HG03045 (cell line): ENCODE measurements around the gene KCNAB2.

ENCODE experiments used
- ATAC-seq: cut with Tn5 transposase; IDR thresholded peaks from one replicate; pipeline ENCODE4 v1.9.1; 2021; ENCODE audit warnings: mild to moderate bottlenecking, moderate library complexity; ENCODE audit not compliant: unreplicated experiment

The KCNAB2 gene

DNA sequence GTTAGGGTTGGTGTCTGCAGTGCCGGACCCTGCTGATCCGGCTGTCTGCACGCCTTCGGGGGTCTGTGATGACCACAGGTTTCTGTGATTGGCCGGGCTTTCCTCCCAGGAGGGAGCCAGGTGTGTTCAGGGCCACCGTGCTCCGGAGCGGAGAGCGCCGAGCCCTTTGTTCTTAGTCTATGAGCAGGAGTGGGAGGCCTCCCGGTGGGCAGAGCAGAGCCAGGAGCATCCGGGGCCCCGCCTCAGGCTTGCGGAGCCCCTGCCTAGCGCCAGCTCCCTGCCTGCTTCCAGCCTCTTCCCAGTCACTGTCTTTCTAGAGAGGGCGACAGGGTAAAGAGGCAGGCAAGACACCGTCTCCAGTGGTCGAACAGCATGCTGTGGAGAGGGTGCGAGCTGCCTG lies 31.8 kb downstream of the KCNAB2 start:
- ATAC-seq: no peak

DNA sequence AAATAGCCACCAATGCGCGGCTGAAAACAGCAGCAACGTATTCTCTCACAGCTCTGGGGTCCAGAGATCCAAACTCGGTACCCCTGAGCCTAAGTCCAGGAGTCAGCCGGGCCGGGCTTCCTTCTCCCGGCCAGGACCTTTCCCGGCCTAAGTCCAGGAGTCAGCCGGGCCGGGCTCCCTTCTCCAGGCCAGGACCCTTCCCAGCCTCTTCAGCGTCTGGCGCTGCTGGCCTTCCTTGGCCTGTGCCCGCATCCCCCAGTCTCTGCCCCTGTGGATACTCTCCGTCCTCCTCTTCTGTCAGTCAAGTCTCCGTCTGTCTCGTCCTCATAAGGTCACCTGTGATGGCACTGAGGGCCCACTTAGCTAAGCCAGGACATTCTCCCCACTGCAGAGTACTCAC lies 32.2 kb downstream of the KCNAB2 start:
- no peak for ATAC-seq

DNA sequence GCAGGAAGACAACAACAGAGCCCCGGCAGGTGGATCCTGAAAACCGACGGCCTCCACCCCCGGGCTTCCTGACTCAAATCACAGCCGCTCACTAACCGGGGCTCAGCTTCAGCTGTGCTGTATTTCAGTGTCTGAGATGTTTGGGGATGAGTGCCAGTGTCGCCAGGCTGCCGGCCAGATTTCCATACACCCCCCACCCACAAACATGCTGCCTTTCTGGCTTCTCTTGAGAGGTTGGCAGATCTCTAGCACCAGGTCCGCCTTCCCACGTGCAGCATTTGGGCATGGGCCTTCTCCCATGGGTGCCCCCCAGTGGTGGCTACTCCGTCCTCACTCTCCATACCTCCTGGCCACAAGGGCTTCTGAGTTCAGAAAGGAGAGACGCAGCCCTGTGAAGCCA lies 34.8 kb downstream of the KCNAB2 start:
- no peak for ATAC-seq

DNA sequence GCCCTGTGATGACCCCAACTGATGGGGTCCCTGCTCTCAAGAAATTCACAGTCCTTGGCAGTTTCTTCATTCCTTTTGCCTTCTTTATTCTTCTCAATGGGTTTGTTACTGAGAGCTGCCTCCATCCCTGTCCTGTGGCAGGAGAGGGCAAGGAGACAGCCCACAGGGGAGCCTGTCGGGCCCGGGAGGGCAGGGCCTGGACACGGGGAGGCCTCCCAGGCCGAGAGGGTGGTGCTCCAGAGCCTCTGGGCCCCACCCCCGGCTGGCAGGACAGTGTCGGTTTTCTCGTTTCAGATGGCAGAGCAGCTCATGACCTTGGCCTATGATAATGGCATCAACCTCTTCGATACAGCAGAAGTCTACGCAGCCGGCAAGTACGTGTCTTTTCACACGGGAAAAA lies 36.2 kb downstream of the KCNAB2 start:
- no peak for ATAC-seq

DNA sequence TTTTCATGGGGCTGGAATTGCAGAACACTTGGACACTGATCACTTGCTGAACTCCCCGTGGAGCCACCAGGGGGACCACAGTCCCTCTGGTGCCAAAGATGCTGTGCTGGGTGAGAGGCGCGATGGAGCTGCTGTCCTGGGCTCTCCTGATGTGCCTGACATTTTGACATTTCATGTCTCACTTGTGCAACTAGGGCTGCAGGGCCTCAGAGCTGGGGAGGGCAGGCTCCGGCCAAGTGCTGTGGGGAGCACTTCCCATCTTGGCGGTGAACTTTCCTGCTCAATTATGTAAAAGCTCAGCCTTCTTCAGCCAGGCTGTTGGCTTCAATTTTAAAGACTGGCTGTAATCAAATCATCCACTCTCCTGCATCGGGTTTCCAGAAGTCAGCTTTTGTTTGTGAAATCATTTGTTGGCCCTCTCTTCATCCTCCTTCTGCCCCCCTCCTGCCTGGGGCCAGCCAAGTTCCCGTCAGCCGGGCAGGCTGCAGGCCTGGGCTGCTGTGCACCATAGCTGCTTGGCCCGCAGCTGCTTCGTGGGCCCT lies 36.8 kb downstream of the KCNAB2 start:
- no peak for ATAC-seq

DNA sequence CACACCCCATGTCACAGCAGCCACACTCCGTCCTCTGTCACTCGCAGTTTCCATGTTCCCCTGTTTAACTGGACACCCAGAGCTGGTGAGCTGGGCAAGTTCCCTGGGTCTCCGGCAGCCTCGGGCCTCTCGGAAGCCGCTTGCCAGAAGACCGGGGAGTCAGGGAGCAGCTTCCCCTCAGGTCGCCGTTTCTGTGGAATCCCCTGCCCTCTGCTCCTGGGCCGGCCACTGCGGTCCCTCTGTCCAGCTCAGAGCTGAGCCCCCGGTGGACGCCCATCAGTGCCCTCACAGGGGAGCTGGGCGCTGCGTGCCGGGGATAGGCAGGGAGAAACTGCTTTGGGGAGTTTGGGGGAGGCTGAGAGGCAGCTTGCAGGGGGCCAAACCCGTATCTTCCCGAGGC lies 37.7 kb downstream of the KCNAB2 start:
- ATAC-seq: no peak

DNA sequence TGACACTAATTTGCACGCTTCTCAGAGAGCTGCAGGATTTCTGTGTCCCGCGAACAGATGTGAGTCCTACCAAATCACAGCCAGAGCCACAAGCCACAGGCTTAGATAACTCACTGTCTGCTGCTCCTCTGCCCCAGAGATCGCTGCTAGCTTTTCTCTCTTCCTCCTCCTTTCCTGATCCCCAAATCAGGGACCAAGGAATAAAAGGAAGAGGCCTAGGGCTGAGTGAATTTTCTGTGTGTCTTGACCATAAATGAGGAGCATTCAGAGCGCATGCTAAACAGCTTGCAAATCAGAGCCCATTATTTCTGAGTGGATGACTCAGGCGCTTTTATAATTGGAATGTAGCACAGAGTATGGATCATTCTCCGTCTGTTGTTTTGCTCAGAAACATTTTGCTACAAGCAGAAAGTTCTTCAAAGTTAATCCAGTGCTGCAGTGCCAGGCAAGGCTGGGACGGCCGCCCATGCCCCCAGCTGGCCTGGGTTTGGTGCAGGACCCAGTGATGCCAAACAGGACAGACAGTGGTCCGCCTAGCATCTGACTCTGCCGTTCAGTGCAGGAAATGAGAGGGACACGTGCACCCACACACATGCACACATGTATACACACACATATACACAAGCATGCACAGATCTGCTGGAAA lies 38.2 kb downstream of the KCNAB2 start:
- ATAC-seq: no peak

DNA sequence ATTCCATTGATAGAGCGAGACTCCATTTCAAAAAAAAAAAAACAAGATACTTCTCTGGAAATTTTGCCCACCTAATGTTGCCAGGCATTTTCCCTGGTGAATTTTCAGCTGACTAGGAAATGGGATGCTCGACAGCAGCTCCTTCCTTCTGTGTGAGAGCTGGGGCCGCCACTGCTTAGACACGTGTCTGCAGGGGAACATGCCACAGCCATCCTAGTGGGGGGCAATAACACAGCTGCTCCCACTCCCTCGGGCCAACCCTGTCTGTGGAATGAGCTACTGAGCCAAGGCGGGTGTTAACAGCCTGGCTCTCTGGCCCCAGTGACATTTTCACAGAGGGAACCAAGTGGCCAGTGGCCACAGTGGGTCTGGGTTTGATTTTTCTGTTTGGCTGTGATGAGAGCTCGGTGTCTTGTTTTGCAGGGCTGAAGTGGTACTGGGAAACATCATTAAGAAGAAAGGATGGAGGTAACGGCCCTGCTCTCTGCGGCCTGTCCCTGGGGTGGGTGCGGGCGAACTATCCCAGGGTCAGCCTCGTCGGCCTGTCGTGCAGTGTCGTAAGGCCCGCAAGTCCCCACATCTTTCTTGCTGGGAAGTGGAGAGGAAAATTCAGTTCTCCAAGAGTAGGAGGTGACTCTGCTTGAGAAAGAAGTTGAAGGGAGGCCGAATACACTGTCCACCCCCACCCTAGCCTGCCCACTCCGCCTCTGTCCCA lies 39.2 kb downstream of the KCNAB2 start:
- ATAC-seq: no peak

DNA sequence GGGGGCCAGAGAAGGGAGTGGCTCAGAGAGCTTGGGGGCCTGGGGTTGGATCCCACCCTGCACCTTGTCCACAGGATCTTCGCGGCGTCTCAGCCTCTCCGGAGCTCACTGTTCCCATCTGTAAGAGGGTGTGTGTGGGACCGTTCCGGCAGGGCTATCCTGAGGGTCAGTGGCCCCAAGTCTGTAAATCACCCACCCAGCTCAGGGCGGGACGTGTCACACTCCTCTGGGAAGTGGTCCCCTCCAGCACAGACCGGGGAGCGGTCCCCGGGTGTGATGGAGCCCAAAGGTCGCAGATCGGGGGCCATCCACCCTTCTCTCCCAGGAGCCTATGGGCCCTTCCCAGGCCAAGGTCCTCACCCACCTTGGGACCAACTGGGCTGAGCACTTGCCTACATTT lies 40.0 kb downstream of the KCNAB2 start:
- ATAC-seq: no peak

DNA sequence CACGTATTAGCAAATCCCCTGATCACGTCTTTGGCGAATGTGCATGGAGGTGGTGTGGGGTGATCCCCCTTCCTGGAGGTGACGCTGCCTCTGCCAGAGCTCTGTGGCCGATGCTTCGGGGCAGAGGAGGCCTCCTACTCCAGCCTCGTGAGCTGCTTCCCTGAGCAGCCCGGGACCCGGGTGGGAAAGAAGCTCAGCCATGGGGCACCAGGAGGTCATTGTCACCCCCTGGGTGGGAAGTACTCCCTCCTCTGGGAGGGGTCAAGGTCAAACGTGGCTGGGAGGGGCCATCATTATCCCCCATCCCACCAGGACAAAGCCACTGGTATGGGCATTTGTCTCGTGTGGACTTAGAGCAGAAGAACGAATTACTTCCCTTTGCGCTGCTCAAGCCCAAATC lies 40.7 kb downstream of the KCNAB2 start:
- ATAC-seq: no peak

DNA sequence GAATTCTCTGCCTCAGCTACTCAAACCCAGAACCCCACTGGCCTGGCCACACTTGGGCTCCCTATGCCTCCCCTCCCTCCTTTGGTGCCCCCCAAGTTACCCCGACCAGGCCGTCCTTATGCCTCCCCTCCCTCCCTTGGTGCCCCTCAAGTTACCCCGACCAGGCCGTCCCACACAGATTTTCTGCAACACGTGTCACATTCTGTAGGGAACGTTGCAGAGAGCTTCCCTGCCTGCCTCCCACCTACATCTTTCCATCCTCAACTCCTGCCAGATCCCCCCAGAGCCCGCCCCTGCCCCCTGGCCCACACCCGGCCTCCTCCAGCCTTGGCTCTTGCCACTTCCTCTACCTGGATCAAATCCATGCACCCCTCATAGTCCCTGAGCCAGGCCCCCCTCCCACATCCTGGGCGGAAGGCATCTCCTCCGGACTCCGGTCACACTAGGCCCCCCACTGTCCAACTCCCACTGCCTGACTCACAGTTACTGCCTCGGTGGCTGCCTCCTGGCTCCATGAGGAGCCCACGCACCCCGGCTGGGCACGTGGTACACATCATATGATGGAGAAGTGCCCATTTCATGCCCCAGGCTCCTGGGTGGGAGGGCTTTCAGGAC lies 41.2 kb downstream of the KCNAB2 start:
- no peak for ATAC-seq

DNA sequence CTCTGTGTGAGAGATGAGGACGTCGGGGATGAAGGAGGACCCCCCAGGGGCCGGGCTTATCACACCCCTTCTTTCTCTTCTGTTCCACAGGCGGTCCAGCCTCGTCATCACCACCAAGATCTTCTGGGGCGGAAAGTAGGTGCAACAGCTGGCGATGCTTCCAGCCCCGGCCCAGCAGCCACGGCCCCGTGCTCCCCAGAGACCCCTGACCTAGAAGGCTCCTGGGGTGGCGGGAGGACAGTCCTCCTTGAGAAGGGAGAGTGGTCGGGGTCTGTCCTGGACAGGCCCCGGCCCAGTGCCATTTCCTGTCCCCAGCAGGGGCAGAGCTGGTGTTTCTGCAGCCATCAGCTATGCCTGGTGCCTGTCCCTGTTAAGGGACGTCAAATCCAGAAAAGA lies 41.7 kb downstream of the KCNAB2 start:
- ATAC-seq: no peak

DNA sequence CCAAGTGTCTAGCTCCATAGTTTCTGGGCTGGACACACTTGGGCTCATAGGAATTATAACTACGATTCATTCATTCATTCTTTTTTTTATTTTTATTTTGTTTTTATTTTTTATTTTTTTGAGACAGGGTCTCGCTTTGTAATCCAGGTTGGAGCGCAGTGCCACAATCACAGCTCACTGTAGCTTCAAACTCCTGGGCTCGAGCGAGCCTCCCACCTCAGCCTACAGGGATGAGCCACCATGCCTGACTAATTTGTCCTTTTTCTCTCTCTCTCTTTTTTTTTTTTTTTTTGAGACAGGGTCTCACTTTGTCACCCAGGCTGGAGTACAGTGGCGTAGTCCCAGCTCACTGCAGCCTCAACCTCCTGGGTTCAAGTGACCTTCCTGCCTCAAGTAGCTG lies 42.3 kb downstream of the KCNAB2 start:
- no peak for ATAC-seq

DNA sequence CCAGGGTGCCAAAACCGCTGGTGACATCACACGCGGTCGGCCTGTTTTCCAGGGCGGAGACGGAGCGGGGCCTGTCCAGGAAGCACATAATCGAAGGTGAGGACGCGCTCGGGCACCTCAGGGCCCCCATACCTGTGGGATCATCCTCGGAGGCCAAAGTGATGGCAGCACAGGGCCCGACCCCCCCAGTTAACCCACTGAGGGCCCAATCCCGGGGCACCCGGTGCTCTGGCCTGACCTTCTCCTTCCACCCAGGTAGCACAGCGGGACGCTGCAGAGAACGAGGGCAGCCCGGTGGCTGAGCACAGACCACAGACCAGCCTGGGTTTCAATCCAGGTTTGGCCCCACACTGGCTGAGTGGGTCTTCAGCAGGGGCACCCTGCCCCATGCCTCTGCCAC lies 43.3 kb downstream of the KCNAB2 start:
- ATAC-seq: no peak

DNA sequence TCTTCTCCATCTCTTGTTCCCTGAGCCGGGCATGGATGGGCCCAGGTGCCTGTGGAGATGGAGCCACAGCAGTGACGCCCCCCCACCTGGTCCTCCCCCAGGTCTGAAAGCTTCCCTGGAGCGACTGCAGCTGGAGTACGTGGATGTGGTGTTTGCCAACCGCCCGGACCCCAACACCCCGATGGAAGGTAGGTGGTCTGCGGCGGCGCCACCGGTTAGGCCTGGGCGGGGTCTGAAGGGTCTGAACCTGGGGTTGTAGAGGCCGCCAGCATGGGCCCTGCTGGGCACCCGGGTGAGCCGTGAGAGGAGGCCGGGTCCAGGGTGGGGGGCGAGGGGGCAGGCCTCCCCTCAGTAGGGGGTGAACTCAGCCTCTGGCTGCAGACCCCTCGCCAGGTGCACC lies 44.6 kb downstream of the KCNAB2 start:
- ATAC-seq: no peak

DNA sequence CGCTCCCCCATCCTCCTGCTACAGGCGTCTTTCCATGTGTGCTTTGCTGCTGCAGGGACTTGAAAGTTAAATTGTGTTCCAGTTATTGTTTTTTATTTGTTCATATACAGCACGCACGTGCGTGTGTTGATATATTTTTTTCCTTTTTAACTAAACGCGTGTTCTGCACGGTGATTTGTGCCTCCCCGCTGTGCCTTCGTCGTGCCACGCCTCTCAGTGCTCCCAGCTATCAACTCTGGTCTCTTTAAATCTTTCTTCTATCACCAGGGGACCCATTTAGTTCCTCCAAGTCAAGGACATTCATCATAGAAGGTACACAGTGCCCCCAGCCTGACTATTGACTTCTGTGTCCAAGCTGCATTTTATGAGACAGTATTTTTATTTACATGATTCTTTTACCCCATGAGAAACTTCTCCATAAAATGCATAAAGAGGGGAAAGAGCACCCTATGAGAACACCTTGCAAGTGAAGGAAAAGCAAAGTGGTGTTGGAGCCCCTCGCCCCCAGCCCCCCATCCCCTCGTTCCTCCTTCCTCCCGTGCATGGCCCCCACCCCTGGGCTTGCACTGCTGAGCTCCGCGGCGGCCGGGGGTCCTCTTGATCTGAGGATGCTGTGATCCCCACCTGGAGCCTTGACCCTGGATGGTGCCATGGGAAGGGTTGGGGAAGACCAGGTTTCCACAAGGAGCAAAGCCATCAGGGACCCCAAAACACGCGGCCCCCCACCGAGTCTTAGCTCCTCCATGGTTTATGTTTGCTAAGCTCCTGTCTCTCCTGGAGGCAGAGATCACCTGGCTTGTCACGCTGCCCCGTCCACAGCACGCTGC lies 45.5 kb downstream of the KCNAB2 start:
- ATAC-seq: no peak

DNA sequence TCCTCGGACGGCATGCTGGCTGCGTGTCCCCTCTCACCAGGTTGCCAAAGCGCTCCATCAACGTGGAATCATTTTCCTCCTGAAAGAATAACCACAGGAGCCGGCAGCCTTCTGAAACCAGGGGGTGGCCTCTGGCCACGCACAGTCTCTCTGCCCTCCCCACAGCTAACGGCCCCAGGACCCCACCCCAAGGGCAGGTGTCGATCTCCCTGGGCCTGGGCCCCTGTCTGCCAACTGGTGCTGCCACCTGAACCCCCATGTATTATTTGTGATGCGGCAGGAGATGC lies 46.1 kb downstream of the KCNAB2 start:
- ATAC-seq: no peak

DNA sequence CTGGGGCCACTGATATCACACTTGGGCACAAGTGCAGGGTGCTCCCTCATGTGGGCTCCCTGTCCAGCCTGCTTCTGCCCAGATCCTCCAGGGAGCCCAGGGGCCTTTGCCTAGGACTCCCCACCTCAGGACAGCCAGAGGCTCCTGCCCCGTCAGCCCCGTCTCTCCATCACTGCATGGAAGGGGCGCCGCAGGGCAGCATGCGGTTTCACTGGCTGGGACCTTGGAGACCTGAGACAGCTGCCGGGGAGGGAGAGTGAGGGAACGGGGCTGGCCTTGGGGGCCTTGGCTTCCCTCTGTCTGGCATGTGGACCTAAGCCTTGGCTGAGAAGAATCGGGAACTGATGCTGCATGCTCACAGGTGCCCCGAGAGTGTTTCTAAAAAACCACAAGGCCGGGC lies 46.5 kb downstream of the KCNAB2 start:
- ATAC-seq: no peak

DNA sequence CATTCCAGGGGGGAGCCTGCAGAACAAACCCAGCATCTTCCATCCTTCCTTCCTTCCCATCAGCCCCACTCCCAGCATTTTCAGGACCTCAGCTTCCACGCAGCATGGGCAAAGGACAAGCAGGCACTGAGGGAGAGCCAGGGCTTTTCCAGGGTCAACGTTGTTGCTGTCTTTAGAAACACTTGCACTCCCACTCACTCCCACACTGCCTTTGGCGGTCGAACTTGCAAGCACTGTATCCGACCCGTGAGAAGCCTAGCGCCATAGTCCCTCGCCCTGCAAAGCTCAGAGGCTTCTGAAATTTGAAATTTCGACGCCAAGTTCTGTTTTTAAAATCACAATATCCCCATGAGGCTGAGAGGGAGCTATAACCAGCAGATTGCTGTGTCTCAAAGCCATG lies 47.4 kb downstream of the KCNAB2 start:
- ATAC-seq: no peak

DNA sequence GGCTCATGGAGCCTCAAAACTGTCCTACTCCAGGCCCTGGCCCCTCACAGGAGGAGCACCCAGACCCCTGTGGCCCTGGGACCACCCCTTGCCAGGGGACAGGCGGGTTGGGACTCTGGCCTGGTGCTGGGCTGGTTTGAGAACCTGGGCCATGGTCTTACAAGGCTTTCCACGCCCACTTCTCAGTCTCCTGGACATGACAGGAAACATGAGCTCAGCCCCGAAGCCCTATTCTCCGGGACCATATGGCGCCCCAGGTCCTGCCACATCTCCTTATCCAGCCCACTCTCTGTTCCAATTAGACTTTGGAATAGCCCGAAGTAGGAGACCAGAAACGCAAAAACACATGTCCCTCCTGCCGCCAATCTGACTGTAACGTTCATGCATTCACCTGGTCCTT lies 47.9 kb downstream of the KCNAB2 start:
- no peak for ATAC-seq

DNA sequence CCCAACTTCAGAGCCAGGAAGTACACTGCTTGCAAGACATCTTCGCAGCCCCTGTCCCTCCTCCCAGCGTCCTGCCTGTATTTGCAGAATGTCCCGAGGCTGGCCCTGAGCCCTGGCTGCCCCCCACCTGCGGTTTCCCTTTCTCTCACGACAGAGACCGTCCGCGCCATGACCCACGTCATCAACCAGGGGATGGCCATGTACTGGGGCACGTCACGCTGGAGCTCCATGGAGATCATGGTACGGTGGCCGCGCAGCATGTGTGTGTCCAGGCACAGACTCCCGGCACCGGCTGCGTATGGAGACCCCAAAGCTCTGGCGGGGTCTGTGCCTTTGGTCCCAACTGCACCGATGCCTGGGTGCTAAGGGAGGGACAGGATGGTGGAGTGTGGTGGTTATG lies 48.6 kb downstream of the KCNAB2 start:
- no peak for ATAC-seq
